GM12865 (cell line): ENCODE measurements around the gene MPO.

Source experiments
- DNase-seq: peaks from one replicate; pipeline ENCODE4 v3.0.0; 2010; ENCODE audit warnings: low read depth
- H3K4me3 ChIP-seq: 2 replicates; pipeline ENCODE4 v1.5.1; 2011; ENCODE audit warnings: mild to moderate bottlenecking, low read depth, low read length, control low read depth
- CTCF ChIP-seq: IDR thresholded peaks from 2 replicates; pipeline ENCODE4 v1.5.1; 2011; ENCODE audit warnings: low read length, control low read depth, low read depth, inconsistent platforms; ENCODE audit not compliant: insufficient read depth; ENCODE audit errors: missing control alignments

MPO gene

GRCh38 chr17:58318065-58318481 is 37.3 kb upstream of the MPO start:
- no peak overlapping the region for H3K4me3 ChIP-seq
- DNase-seq: no peak
- no peak for TF ChIP-seq CTCF

GRCh38 chr17:58317421-58318064 is 36.8 kb upstream of the MPO start:
- no peak overlapping the region for H3K4me3 ChIP-seq
- TF ChIP-seq CTCF: peak; percentile 88
- DNase-seq: peak; percentile 85

- no peak overlapping the region for H3K4me3 ChIP-seq
- TF ChIP-seq CTCF: no peak
- no peak for DNase-seq
These were observed 35.7 kb upstream of the MPO start for GRCh38 chr17:58316260-58316960.

GRCh38 chr17:58315750-58316149 is 35.0 kb upstream of the MPO start:
- no peak for DNase-seq
- H3K4me3 ChIP-seq: no peak overlapping the region
- no peak for TF ChIP-seq CTCF

- H3K4me3 ChIP-seq: no peak overlapping the region
- no peak for TF ChIP-seq CTCF
- no peak for DNase-seq
These were observed 34.6 kb upstream of the MPO start for GRCh38 chr17:58315281-58315711.

GRCh38 chr17:58314706-58315015 is 33.9 kb upstream of the MPO start:
- no peak for TF ChIP-seq CTCF
- no peak overlapping the region for H3K4me3 ChIP-seq
- no peak for DNase-seq
